Mesodermal cell (in vitro differentiated cells): ENCODE results near the gene PDE6H.
A peak's percentile ranks its signal among the peaks of the same experiment; 100 is the strongest.

Experiments
- H3K27ac ChIP-seq: 2 replicates; pipeline ENCODE4 v1.7.0; 2013; ENCODE audit warnings: mild to moderate bottlenecking, low read depth, low read length, moderate library complexity; ENCODE audit not compliant: severe bottlenecking
- H3K36me3 ChIP-seq: 2 replicates; pipeline ENCODE4 v1.7.1; 2013; ENCODE audit warnings: mild to moderate bottlenecking, low read length, moderate library complexity; ENCODE audit not compliant: control insufficient read depth, insufficient read depth
- H3K4me1 ChIP-seq: one replicate; pipeline ENCODE4 v1.7.1; 2013; ENCODE audit warnings: mild to moderate bottlenecking, low read length; ENCODE audit not compliant: insufficient read depth, control insufficient read depth, poor library complexity, severe bottlenecking
- H3K4me3 ChIP-seq: 2 replicates; pipeline ENCODE4 v1.7.0; 2013; ENCODE audit warnings: low read length, control low read depth, mild to moderate bottlenecking; ENCODE audit not compliant: insufficient read depth, poor library complexity, severe bottlenecking; ENCODE audit errors: extremely low read depth
- H3K9me3 ChIP-seq: 2 replicates; pipeline ENCODE4 v1.7.1; 2013; ENCODE audit warnings: mild to moderate bottlenecking, low read length, moderate library complexity; ENCODE audit not compliant: control insufficient read depth
- WGBS, 2 experiments: methylation state at CpG; one replicate each; pipeline ENCODE4 v1.1.5; 2013; ENCODE audit warnings: missing lambda C conversion rate in 2 of 2; ENCODE audit not compliant: insufficient coverage in 2 of 2; 5-methylcytosine and 5-hydroxymethylcytosine counted together

PDE6H gene

GRCh38 chr12:14989790-14990189 is 16.9 kb downstream of the PDE6H start:
- no peak overlapping the region for H3K4me3 ChIP-seq
- no peaks in the 10 kb centered on the region for H3K9me3 ChIP-seq
- H3K27ac ChIP-seq = no peak overlapping the region
- peaks cover 17% of the 10 kb centered on the region for H3K4me1 ChIP-seq
- no CpG with 5 or more reads among the region's 1 CpG for WGBS, 2 experiments
- no peaks in the 10 kb centered on the region for H3K36me3 ChIP-seq

- no peaks in the 10 kb centered on the region for H3K36me3 ChIP-seq
- H3K27ac ChIP-seq = no peak overlapping the region
- H3K4me3 ChIP-seq = no peak overlapping the region
- H3K9me3 ChIP-seq = no peaks in the 10 kb centered on the region
- peaks cover 17% of the 10 kb centered on the region for H3K4me1 ChIP-seq
These were observed 18.2 kb downstream of the PDE6H start for GRCh38 chr12:14991069-14991468.

GRCh38 chr12:14992673-14993072 is 19.8 kb downstream of the PDE6H start:
- Histone ChIP-seq H3K4me1 (peaks cover 17% of the 10 kb centered on the region), H3K9me3 (no peaks in the 10 kb centered on the region), H3K36me3 (no peaks in the 10 kb centered on the region), H3K27ac (no peak overlapping the region), H3K4me3 (no peak overlapping the region)
- WGBS, 2 experiments = 92 to 100% methylated on average over 2 to 3 of the region's 3 CpGs

GRCh38 chr12:14993117-14993516 is 20.3 kb downstream of the PDE6H start:
- no peaks in the 10 kb centered on the region for H3K36me3 ChIP-seq
- 100% methylated on average over 1 of the region's 5 CpGs; no CpG with 5 or more reads in 1 of the 2 experiments for WGBS, 2 experiments
- peaks cover 17% of the 10 kb centered on the region for H3K4me1 ChIP-seq
- no peak overlapping the region for H3K4me3 ChIP-seq
- H3K9me3 ChIP-seq = no peaks in the 10 kb centered on the region
- peak overlapping the region; percentile 43 for H3K27ac ChIP-seq

- Histone ChIP-seq H3K27ac (peak overlapping the region; percentile 43), H3K36me3 (no peaks in the 10 kb centered on the region), H3K9me3 (no peaks in the 10 kb centered on the region), H3K4me3 (no peak overlapping the region), H3K4me1 (peaks cover 17% of the 10 kb centered on the region)
- 78 to 87% methylated on average over 1 to 3 of the region's 4 CpGs for WGBS, 2 experiments
These were observed 20.9 kb downstream of the PDE6H start for GRCh38 chr12:14993537-14994266.

- WGBS, 2 experiments = 60% methylated on average over 1 of the region's 3 CpGs; no CpG with 5 or more reads in 1 of the 2 experiments
These were observed 21.8 kb downstream of the PDE6H start for GRCh38 chr12:14994610-14995009.

GRCh38 chr12:14995583-14996425 is 23.0 kb downstream of the PDE6H start:
- WGBS, 2 experiments = no CpG with 5 or more reads among the region's 3 CpGs
- no peaks in the 10 kb centered on the region for H3K36me3 ChIP-seq
- H3K4me1 ChIP-seq = peaks cover 17% of the 10 kb centered on the region

More at GRCh38 chr12:14994610-14995009, 21.8 kb downstream of the PDE6H start:
- Histone ChIP-seq H3K4me3 (no peak overlapping the region), H3K36me3 (no peaks in the 10 kb centered on the region), H3K27ac (no peak overlapping the region), H3K4me1 (peaks cover 17% of the 10 kb centered on the region), H3K9me3 (no peaks in the 10 kb centered on the region)

GRCh38 chr12:14997998-14998397 is 25.2 kb downstream of the PDE6H start:
- no CpG with 5 or more reads among the region's 3 CpGs for WGBS, 2 experiments
- Histone ChIP-seq H3K4me3 (no peak overlapping the region), H3K36me3 (no peaks in the 10 kb centered on the region), H3K27ac (no peak overlapping the region), H3K9me3 (no peaks in the 10 kb centered on the region), H3K4me1 (peaks cover 28% of the 10 kb centered on the region)

More at GRCh38 chr12:14995583-14996425, 23.0 kb downstream of the PDE6H start:
- Histone ChIP-seq H3K9me3 (no peaks in the 10 kb centered on the region), H3K27ac (no peak overlapping the region), H3K4me3 (no peak overlapping the region)

GRCh38 chr12:14999021-14999694 is 26.3 kb downstream of the PDE6H start:
- H3K4me3 ChIP-seq = no peak overlapping the region
- WGBS, 2 experiments = no CpG with 5 or more reads among the region's 2 CpGs
- no peaks in the 10 kb centered on the region for H3K36me3 ChIP-seq
- no peak overlapping the region for H3K27ac ChIP-seq
- no peaks in the 10 kb centered on the region for H3K9me3 ChIP-seq
- H3K4me1 ChIP-seq = peaks cover 16% of the 10 kb centered on the region

GRCh38 chr12:14999695-15000365 is 27.0 kb downstream of the PDE6H start:
- H3K36me3 ChIP-seq = no peaks in the 10 kb centered on the region
- H3K4me1 ChIP-seq = peaks cover 12% of the 10 kb centered on the region
- no peaks in the 10 kb centered on the region for H3K9me3 ChIP-seq
- no peak overlapping the region for H3K4me3 ChIP-seq
- 57 to 100% methylated on average over 1 of the region's 2 CpGs for WGBS, 2 experiments
- H3K27ac ChIP-seq = no peak overlapping the region
